ENCODE results near the gene TPP2. TPM values are rescaled to one million over a fixed set of nuclear protein-coding genes. Genes with fewer than 3 reads are reported as not detected.

TPP2 gene
- total RNA-seq, 4 donors from 2014 or later, result 26.2 to 61.0 (median 30.5) TPM

- Histone ChIP-seq H3K36me3 (no peaks in the 10 kb centered on the region), H3K4me3 (no peak overlapping the region), H3K9me3 (no peaks in the 10 kb centered on the region), H3K27me3 (no peaks in the 10 kb centered on the region), H3K27ac (peak overlapping the region; percentile 58), H3K4me1 (peaks cover 5% of the 10 kb centered on the region)
- 58% methylated on average over 14 of the region's 14 CpGs for WGBS
- TF ChIP-seq POLR2AphosphoS5 (IDR thresholded peaks at IDR 0.05) (no peak), POLR2A (IDR thresholded peaks at IDR 0.05) (no peak), EP300 (IDR thresholded peaks at IDR 0.05) (no peak), CTCF (IDR thresholded peaks at IDR 0.05) (no peak)
- DNase-seq (ENCODE audit: low spot score in 2 of 2), result no peak
Measured at GRCh38 chr13:102700088-102701031, 103.6 kb downstream of the TPP2 start.

- 86% methylated on average over 5 of the region's 5 CpGs for WGBS
Measured at GRCh38 chr13:102701331-102701730, 104.5 kb downstream of the TPP2 start.

GRCh38 chr13:102702965-102703725 is 106.4 kb downstream of the TPP2 start:
- no peaks in the 10 kb centered on the region for H3K36me3 ChIP-seq
- TF ChIP-seq CTCF (IDR thresholded peaks at IDR 0.05) (no peak), EP300 (IDR thresholded peaks at IDR 0.05) (no peak), POLR2A (IDR thresholded peaks at IDR 0.05) (no peak), POLR2AphosphoS5 (IDR thresholded peaks at IDR 0.05) (no peak)
- WGBS, result 68% methylated on average over 8 of the region's 8 CpGs
- H3K27me3 ChIP-seq, result no peaks in the 10 kb centered on the region
- H3K27ac ChIP-seq, result no peak overlapping the region
- peaks cover 16% of the 10 kb centered on the region for H3K4me1 ChIP-seq
- no peak for DNase-seq (ENCODE audit: low spot score in 2 of 2)
- H3K4me3 ChIP-seq, result no peak overlapping the region
- no peaks in the 10 kb centered on the region for H3K9me3 ChIP-seq

More at GRCh38 chr13:102701331-102701730, 104.5 kb downstream of the TPP2 start:
- Histone ChIP-seq H3K27ac (peak overlapping the region; percentile 58), H3K36me3 (no peaks in the 10 kb centered on the region), H3K4me1 (peaks cover 5% of the 10 kb centered on the region), H3K9me3 (no peaks in the 10 kb centered on the region), H3K4me3 (no peak overlapping the region), H3K27me3 (no peaks in the 10 kb centered on the region)
- no peak for TF ChIP-seq POLR2A (IDR thresholded peaks at IDR 0.05)
- TF ChIP-seq POLR2AphosphoS5 (IDR thresholded peaks at IDR 0.05), result no peak
- TF ChIP-seq CTCF (IDR thresholded peaks at IDR 0.05), result no peak
- no peak for TF ChIP-seq EP300 (IDR thresholded peaks at IDR 0.05)
- DNase-seq (ENCODE audit: low spot score in 2 of 2), result no peak

GRCh38 chr13:102703726-102704035 is 106.9 kb downstream of the TPP2 start:
- no peak for TF ChIP-seq CTCF (IDR thresholded peaks at IDR 0.05)
- no peak for TF ChIP-seq POLR2AphosphoS5 (IDR thresholded peaks at IDR 0.05)
- no peak for TF ChIP-seq EP300 (IDR thresholded peaks at IDR 0.05)
- no peak for TF ChIP-seq POLR2A (IDR thresholded peaks at IDR 0.05)
- Histone ChIP-seq H3K27ac (no peak overlapping the region), H3K4me3 (no peak overlapping the region), H3K9me3 (no peaks in the 10 kb centered on the region), H3K36me3 (no peaks in the 10 kb centered on the region), H3K27me3 (no peaks in the 10 kb centered on the region), H3K4me1 (peaks cover 17% of the 10 kb centered on the region)
- no peak for DNase-seq (ENCODE audit: low spot score in 2 of 2)

Data from suprapubic skin (tissue), 4 donors.